HUDEP-2 (cell line): ENCODE measurements around the gene CCL25.
A peak's percentile ranks its signal among the peaks of the same experiment; 100 is the strongest.

Experiments used
- DNase-seq, 76 experiments: peaks; one replicate each; lab custom pipeline; 2025; ENCODE audit not compliant: unreplicated experiment in 76 of 76; lab: John Stamatoyannopoulos, UW

Gene CCL25

DNA sequence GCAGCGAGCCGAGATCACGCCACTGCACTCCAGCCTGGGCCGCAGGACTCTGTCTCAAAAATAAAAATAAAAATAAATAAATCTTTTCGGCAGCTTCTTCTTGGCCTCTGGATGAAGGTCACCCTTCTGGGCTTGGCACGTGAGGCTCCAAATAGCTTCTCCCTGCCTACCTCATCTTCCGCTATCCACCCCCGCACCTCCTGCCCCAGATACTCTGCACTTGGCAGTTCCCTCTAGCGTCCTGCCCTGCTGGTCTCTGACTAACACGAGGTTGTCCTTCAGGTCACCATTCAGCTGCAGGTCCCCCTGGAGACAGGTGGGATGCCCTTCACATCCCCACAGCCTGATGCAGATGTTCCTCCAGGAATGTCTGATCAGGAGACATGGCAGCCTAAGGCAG, 8.5 kb upstream of the CCL25 start:
- DNase-seq: no peak

DNA sequence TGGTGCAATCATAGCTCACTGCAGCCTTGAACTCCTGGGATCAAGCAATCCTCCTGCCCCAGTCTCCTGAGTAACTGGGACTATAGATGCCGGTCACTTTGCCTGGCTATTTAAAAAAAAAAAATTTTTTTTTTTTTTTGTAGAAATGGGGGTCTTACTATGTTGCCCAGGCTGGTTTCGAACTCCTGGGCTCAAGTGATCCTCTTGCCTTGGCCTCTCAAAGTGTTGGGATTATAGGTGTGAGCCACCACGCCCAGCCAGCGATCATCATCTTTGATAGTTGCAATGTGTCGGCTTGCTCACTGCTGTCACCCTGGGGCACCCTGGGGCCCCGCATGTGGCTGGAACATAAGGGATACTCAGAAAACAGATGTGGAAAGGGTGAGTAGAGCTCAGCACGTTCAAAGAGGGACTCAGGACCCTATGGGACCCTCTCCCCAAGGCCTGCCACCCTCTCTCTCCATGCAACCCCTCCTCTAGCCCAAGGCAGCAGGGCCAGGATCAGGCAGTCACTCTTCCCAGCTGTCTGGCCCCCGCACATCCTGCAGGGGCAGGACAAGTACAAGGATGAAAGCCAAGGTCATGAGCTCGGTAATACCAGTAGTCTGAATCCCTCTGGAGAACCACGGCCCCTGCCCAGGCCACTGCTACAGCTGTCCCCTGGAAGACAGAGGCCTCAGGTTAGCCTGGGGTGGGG, 6.5 kb upstream of the CCL25 start:
- peak in 7 of 76 experiments; percentile 14 to 38 (median 21) for DNase-seq

DNA sequence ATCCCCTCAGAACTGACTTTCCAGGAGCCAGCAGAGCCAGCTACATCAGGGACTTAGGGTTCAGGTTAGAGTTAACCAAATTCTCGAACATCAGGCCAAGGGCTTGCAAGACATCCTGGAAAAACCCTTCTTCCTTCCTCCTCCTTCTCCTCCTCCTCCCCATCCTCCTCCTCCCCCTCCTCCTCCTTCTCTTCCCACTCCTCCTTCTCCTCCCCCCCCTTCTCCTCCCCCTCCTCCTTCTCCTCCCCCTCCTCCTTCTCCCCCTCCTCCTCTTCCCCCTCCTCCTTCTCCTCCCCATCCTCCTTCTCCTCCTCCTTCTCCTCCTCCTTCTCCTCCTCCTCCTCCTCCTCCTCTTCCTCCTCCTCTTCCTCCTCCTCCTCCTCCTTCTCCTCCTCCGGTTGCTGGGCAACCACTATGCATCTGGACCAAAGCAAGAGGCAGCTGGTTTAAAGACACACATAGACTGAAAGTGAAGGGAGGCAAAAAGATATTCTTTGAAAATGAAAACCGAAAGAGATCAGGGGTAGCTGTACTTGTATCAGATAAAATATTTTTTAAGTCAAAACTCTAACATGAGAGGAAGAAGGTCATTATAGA, 5.9 kb upstream of the CCL25 start:
- peak in 1 of 76 experiments; percentile 12 for DNase-seq

DNA sequence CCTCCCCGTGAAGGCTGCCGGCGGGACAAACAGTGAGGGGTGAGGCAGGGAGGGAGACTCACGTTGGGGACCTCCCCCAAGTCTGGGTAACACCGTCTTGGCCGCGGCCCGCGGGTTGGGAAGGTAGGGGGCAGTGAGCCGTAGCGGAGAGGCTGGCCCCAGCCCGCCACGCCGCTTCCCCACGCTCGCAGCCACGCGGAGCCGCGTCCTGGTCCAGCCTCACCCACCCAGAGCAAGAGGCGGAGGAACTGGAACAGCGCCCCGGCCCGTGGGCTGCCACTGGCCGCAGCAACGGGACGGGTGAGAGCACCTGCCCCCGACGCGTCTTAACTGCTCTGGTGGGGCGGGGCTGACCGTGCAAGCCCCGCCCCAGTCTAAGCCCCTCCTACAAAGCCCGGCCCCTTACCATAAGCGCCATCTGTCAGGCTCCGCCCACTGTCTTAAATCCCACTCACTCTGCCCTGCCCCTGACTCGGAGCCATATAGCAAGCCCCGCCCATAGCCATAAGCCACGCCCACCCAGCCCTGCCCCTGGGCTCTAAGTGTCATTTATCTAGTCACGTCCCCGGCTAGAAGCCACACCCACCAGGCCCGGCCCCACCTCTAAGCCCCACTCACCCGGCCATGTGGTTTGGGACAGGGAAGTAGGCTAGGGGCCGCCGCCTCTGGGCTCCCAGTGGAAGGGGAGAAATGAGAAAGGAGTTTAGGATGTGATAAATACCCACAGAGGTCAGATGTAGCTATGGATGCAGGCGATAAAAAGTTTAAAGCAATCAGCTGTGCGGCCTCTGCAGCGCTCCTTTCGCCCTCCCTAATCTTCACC, 2.1 kb upstream of the CCL25 start:
- DNase-seq: peak; percentile 93 to 100 (median 100)

DNA sequence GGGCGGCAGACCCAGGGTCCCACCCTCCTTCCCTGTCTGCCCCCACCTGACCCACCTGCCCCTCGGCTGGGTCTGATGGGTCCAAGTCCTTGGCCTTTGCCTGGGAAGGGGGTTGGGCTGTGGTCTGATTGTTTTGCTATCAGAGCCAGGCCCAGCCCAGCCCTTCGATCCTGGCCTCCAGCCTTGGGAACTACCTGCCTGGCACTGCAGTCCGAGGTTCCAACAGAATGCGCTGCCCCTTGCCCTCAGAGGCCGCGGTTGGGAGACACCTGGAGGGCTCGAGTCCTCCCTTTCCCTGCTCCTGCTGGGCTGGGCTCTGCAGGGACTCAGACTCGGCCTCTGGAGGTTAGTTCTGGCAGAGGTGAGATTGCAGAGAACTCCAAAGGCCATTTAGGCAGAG, 1.6 kb downstream of the CCL25 start:
- DNase-seq: no peak

DNA sequence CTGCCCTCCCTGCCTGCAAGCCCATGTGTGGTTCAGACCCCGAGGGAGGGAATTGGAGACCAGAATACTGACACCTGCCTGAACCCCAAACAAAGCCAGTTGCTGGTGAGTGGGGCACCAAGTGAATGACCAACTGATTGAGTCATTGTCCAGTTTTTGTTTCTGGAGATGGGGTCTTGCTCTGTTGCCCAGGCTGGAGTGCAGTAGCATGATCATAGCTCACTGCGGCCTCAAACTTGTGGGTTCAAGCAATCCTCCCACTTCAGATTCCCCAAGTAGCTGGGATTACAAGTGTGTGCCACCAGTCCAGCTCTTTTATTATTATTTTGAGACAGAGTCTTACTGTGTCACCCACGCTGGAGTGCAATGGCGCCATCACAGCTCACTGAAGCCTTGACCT, 4.0 kb downstream of the CCL25 start:
- DNase-seq: no peak

DNA sequence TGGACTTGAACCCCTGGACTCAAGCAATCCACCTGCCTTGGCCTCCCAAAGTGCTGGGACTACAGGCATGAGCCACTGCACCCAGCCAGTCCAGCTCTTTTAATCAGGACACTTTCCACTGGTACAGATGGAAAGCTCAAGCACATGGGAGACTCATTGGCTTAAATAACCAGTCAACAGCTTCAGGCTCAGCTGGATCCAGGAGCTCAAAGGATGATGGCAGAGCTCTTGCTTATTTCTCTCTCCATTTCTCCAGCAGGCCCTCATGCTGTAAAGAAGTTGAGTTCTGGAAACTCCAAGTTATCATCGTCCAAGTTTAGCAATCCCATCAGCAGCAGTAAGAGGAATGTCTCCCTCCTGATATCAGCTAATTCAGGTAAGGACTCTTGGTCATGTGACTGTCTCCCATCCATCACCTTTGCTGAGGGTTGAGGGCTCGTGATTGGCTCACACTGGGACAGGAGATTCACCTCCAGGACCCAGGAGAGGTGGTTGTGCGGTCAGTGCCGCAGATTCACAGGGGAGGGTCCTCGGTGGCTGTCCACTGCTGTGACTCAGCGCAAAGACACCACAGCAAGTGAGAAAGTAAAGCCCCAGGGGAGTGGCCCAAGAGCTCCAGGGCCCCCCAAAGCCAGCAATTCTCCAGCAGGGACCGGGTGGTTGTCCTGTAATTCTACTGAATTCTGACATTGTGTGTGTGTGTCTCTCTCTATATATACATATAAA, 5.1 kb downstream of the CCL25 start:
- DNase-seq: no peak

DNA sequence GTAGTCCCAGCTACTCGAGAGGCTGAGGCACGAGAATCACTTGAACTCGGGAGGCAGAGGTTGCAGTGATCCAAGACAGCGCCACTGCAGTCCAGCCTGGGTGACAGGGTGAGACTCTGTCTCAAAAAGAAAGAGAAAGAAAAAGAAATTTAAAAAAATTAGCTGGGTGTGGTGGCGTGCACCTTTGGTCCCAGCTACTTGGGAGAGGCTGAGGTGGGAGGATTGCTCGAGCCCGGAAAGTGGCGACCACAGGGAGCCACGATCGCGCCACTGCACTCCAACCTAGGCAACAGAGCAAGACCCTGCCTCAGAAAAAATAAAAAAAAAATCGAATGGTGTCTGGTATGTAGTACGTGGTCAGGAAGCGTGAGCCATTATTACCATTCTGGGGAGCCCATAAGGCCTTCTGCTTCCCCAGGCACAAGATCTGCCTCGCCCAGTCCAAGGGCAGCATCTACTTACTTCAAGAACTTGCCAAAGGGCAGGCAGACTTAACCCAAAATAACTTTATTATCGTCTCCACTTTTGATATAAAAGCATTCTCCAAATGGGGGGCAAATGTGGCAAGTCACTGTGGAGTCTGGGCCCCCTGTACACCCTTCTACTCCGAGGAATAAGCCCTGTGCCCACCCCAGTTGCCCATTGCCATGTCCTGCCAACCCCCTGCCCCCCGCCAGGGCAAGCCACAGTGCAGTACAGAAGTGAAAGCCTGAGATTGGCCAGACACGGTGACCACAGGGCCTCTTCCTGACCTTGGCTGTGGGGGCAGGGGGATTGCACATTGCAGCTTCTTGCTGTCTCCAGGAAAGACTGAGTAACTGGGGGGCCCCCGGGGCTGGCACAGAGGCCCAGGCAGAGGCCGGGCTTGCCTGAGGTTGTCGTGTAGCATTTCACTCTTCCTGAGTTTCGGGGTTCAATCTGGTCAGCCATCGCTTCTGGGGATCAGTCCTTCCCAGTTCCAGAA, 12.6 kb downstream of the CCL25 start:
- DNase-seq: no peak

DNA sequence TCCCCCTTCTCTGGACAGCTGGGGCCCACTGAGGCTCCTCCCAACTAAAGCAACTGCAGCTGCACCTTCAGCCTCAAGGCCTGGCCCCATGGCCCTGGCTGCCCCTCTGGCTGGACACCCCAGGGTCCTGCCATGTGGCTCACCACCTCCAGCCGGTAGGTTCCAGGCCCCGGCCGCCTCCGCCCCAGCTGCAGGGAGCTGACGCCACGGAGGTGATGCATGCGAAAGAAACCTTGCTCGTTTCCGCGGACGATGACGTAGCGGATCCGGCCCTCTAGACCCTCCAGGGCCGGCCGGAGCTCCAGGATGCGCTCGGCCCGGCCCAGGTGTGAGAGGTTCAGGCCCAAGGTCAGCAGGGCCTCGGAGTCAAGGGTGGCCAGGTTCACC, 13.3 kb downstream of the CCL25 start:
- no peak for DNase-seq

DNA sequence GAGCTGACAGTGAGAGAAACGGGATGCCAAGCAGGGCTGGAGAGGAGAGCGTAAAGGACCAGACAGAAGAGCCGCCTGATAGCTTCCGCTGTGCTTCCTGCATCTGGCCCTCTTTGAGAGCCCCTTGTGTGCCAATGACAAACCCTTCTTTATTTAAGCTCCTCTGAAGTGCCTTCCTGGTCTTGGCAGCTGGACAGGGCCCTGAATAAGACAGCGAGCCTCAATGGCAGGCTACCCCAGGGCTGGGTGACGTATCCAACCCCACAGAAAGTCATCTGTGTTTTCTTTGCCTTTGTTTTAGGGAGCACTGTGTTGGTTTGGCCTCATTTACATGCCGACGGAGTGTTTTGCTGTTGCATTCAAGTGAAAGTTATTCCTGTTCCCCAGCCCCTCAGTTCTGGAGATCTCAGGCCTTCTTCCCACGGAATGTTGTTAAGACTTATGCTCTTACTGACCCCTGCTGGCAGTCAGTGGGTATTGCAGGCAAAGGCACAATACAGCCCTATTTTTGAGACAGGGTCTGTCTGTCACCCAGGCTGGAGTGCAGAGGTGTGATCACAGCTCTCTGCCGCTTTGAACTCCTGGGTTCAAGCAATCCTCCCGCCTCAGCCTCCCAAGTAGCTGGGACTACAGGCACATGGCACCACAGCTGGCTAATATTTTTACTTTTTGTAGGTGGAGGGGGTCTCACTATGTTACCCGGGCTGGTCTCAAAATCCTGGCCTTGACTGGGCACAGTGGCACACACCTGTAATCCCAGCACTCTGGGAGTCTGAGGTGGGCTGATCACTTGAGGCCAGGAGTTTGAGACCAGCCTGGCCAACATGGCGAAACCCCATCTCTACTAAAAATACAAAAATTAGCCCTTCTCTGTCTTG, 16.8 kb downstream of the CCL25 start:
- peak in 46 of 76 experiments; percentile 8 to 72 (median 37) for DNase-seq

DNA sequence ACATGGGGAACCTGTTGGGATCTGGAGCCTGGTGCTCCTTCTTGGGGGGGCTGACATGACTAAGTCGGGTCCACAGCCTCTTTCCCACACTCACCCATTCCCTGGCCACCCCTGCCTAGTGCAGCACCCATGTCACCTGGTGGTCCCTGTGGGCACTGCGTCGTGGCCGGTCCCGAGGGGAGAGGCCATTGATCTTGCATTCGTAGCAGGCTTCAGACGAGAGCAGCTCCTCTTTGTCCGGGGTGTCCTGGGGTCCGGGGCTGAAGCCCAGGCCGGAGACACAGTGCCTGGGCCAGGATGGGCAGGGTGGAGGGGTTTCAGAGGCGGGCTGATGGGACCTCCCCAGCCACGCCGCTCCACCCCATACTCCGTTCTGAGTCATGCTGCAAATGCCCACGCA, 19.4 kb downstream of the CCL25 start:
- no peak for DNase-seq

DNA sequence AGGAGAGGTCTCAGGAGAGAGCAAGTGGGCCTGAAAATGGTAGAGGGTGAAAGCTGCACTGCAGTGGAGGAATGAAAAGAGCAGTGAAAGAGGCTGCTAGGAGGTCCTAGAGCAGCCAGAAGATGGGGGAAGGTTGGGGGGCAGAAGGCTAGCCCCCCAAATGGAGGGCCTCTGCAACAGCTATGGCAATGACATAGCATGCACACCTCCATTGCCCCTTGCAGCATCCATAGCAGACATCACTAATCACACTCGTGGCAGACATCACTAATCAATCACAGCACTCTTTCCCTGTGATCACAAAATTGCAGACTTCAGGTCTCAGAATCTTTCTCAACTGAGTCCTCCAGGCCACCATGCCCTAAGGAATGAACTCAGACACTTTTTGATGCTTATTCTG, 21.9 kb downstream of the CCL25 start:
- DNase-seq: no peak

DNA sequence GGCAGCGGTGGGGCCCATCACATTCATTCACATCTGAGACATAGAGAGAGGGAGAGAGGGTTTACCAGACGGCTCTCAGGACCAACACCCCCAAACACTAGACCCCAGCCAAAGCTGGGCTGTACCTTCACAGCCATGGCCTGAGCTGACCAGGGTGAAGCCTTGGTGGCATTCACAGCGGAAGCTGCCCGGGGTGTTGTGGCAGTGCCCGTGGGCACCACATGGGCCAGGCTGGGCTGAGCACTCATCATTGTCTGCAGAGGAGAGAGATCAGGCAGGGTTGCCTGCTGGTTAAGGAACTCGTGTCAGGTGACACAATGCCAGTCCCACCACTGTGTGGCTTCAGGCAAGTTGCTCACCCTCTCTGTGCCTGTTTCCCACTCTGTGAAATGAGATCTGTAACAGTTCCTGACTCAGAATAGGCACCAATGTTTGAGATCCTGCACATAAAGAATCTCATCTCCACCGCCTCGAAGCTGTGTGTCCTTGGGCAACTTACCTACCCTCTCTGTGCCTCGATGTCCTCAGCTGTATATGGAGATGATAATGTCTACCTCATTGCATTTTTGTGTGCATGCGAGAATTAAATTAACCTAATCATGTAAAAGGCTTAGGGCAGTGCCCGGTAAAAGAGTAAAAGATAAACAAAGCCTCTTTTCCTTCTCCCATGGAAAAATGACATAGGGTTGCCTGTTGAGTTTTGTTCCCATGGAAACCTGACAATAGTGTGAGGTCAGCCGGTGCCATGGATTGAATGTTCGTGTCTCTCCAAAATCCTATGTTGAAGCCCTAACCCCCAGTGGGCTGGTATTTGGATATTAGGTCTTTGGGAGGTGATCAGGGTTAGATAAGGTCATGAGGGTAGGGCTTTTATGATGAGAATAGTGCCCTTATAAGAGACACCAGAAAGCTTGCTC, 22.9 kb downstream of the CCL25 start:
- DNase-seq: no peak

DNA sequence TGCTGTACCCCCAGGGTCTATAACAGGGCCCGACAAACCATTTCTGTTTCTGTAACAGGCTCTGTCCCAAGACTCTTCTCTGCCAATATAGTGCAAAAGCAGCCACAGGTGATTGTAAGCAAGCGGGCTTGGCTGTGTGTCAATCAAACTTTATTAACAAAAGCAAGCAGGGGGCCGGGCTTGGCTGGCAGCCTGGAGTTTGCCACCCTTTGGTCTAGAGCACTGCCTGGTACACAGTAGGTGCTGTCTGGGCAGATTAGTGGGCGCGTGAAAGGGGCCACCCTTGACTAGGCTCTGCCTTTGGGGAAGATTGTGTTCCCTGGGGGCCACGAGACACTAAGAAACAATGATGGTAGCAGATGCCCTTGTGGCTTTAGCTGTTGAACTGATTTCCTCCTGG, 27.4 kb downstream of the CCL25 start:
- DNase-seq: no peak

DNA sequence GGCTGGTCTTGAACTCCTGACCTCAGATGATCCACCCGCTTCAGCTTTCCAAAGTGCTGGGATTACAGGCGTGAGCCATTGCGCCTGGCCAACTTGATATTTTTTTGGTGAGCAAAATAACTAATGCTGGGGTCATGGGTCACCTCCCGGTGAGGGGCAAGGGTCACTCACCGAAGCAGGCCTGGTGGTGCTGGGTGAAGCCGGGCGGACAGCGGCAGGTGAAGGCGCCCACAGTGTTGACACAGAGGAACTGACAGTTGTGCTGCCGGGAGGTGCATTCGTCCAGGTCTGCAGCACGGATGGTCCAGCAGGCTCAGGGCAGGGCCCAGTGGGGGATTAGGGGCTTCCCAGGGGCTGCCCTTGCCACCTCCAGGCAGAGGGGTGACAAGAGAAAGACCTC, 28.3 kb downstream of the CCL25 start:
- DNase-seq: no peak

DNA sequence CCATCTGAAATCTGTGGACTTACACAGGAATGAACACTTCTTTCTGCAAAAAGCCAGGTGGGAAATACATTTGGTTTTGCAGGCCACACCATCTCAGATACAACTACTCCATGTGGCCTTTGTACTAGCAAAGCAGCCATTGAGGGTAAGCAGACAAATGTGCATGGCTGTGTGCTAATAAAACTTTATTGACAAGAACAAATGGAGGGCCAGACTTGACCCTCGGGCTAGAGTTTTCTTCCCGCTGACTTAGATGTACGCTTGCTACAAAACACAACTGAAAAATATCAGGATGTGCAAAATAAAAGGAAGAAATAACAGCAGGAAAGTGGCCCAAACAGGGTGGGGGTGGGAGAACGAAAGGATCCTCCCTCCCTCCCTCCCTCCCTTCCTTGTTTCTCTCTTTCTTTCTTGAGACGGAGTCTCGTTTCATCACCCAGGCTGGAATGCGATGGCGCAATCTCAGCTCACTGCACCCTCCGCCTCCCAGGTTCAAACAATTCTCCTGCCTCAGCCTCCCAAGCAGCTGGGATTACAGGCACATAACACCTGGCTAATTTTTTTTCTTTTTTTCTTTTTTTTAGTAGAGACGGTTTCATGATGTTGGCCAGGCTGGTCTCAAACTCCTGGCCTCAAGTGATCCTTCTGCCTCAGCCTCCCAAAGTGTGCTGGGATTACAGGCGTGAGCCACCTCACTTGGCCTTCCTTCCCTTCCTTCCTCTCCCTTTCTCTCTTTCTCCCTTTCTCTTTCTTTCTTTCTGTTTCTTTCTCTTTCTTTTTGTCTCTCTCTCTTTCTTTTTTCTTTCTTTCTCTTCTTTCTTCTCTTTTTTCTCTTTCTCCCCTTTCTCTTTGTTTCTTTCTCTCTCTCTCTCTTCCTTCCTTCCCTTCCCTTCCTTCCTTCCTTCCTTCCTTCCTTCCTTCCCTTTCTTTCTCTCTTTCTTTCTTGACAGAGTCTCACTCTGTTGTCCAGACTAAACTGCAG, 29.3 kb downstream of the CCL25 start:
- DNase-seq: no peak

DNA sequence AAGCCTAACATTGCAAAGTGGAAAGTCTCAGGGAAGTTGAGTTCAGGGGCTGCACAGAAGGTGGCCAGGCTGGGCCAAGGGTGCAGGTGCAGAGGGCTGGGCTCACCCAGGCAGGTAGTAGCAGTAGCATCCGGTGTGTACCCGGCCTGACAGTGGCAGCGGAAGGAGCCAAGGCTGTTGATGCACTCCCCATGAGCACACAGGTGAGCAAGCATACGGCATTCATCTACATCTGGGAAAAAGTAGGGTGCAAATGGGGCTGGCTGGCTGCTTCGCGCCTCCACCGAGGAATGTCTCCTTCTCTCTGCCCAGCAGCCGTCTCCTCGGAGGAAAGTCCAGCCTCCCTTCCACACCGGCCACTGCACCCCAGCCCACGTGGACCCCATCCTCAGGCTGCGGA, 30.6 kb downstream of the CCL25 start:
- no peak for DNase-seq
